PFSK-1 (cell line): ENCODE results near the gene UBE2M.

Source experiments
- POLR2AphosphoS5 ChIP-seq: IDR thresholded peaks from 2 replicates; pipeline ENCODE4 v1.6.1; 2012; ENCODE audit warnings: low read depth, mild to moderate bottlenecking, control low read depth, low read length, moderate library complexity
- SIN3A ChIP-seq: IDR thresholded peaks from 2 replicates; pipeline ENCODE4 v1.6.1; 2012; ENCODE audit warnings: mild to moderate bottlenecking, low read length, moderate library complexity, borderline replicate concordance; ENCODE audit not compliant: insufficient read depth
- TAF1 ChIP-seq: IDR thresholded peaks from 2 replicates; pipeline ENCODE4 v1.6.1; 2012; ENCODE audit warnings: low read length, control low read depth, borderline replicate concordance; ENCODE audit not compliant: insufficient read depth
- TF ChIP-seq, protein P1 (sequence below), 2 experiments: IDR thresholded peaks; 2 replicates each; pipeline versions ENCODE4 v1.6.1 to v1.8.0; 2011 to 2012; ENCODE audit warnings: low read depth in 2 of 2, low read length in 2 of 2, control low read depth in 1 of 2, inconsistent platforms in 1 of 2, mild to moderate bottlenecking in 1 of 2, moderate library complexity in 1 of 2; ENCODE audit not compliant: insufficient read depth in 1 of 2

DNA sequence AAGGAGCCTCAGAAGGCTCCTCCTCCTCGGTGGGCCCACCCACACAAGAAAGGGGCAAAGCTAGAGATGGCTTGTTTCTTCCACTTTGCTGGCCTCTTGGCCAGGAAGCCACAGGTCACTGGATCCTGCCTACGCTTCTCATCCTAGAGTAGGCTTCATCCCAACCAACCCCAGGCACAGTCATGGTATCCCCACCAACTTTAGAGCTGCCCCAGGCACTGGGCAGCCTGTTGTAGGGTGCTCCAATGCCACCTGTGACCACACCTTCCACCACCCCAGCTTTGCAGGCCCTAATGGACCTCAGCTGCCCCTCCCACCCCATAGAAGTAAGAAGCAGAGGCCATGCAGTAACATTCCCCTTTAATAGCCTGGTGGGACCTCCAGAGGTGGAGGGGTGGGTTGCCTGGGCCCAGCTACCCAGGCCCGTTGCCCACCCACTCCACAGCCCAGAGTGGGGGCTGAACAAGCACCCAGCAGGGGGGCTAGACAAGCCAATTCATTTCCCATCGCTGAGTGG is 3.0 kb downstream of the UBE2M start:
- TF ChIP-seq TAF1, result no peak
- TF ChIP-seq SIN3A, result no peak
- no peak for TF ChIP-seq POLR2AphosphoS5
- TF ChIP-seq, protein P1, sequence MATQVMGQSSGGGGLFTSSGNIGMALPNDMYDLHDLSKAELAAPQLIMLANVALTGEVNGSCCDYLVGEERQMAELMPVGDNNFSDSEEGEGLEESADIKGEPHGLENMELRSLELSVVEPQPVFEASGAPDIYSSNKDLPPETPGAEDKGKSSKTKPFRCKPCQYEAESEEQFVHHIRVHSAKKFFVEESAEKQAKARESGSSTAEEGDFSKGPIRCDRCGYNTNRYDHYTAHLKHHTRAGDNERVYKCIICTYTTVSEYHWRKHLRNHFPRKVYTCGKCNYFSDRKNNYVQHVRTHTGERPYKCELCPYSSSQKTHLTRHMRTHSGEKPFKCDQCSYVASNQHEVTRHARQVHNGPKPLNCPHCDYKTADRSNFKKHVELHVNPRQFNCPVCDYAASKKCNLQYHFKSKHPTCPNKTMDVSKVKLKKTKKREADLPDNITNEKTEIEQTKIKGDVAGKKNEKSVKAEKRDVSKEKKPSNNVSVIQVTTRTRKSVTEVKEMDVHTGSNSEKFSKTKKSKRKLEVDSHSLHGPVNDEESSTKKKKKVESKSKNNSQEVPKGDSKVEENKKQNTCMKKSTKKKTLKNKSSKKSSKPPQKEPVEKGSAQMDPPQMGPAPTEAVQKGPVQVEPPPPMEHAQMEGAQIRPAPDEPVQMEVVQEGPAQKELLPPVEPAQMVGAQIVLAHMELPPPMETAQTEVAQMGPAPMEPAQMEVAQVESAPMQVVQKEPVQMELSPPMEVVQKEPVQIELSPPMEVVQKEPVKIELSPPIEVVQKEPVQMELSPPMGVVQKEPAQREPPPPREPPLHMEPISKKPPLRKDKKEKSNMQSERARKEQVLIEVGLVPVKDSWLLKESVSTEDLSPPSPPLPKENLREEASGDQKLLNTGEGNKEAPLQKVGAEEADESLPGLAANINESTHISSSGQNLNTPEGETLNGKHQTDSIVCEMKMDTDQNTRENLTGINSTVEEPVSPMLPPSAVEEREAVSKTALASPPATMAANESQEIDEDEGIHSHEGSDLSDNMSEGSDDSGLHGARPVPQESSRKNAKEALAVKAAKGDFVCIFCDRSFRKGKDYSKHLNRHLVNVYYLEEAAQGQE (IDR thresholded peaks at IDR 0.05; ENCODE audit: insufficient read depth in 1 of 2, low read depth in 2 of 2, low read length in 2 of 2), result no peak
